BLaER1 treated with 17β-estradiol and CSF1 and Interleukin-3, amounts not matched to agents 10 nM and 100 nM (cell line): ENCODE results near the gene NPB.

ENCODE experiments used
- H3K27ac ChIP-seq, 11 experiments: shearing (Covaris generic); formaldehyde crosslinking; 2 replicates each; pipeline ENCODE4 v1.8.1; 2022
- H3K27me3 ChIP-seq, 11 experiments: shearing (Covaris generic); formaldehyde crosslinking; 2 replicates each; pipeline ENCODE4 v1.8.1; 2022
- H3K36me3 ChIP-seq, 11 experiments: shearing (Covaris generic); formaldehyde crosslinking; 2 replicates each; pipeline ENCODE4 v1.8.1; 2022
- H3K4me1 ChIP-seq, 10 experiments: shearing (Covaris generic); formaldehyde crosslinking; 2 replicates each; pipeline ENCODE4 v1.8.1; 2022
- H3K4me2 ChIP-seq, 11 experiments: shearing (Covaris generic); formaldehyde crosslinking; 2 replicates each; pipeline ENCODE4 v1.8.1; 2022
- H3K4me3 ChIP-seq, 10 experiments: shearing (Covaris generic); formaldehyde crosslinking; 2 replicates each; pipeline ENCODE4 v1.8.1; 2022
- H3K9ac ChIP-seq, 11 experiments: shearing (Covaris generic); formaldehyde crosslinking; 2 replicates each; pipeline ENCODE4 v1.8.1; 2022
- H3K9me3 ChIP-seq, 11 experiments: shearing (Covaris generic); formaldehyde crosslinking; replicated peaks in 1 of 11; 2 replicates each; pipeline ENCODE4 v1.8.1; 2022
- H4K20me1 ChIP-seq, 11 experiments: shearing (Covaris generic); formaldehyde crosslinking; 2 replicates each; pipeline ENCODE4 v1.8.1; 2022
- Cebpa-rat ChIP-seq, 11 experiments: shearing (Covaris generic); IDR thresholded peaks; 2 replicates each; pipeline ENCODE4 v1.8.1; 2022

NPB gene

DNA sequence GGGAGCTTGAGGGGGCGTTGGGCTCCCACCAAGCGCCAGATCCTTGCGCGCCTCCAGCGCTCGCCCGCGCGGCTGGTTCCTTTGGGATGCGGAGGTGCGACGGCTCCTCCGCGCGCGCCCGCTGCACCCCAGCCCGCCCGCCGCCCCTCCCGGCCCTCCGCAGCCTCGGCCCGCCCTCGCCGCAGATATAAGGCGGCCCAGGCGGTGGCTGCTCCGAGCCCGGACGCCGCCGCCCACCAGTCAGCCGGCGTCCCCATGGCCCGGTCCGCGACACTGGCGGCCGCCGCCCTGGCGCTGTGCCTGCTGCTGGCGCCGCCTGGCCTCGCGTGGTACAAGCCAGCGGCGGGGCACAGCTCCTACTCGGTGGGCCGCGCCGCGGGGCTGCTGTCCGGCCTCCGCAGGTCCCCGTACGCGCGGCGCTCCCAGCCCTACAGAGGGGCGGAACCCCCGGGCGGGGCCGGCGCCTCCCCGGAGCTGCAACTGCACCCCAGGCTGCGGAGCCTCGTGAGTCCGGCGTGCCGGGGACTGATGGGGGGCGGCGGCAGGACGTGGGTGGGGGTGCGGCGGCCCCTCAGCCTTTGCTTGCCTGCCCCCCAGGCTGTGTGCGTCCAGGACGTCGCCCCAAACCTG lies at the start of gene NPB:
Gene NPB (plus strand): TSS at position 216 of the 630 bp plus-strand sequence. CDS start 40 bp downstream, at position 256.
- Histone ChIP-seq H4K20me1 (peaks cover 23 to 100% (median 89%) of the 10 kb centered on the region in 11 experiments; a peak in 21 of 22 replicates), H3K4me2 (peak within 1 kb of the TSS in 9 of 11 experiments; percentile 4 to 67 (median 55); a peak in 13 of 22 replicates), H3K9me3 (no peaks in the 10 kb centered on the region), H3K4me1 (peaks cover 17 to 40% (median 28%) of the 10 kb centered on the region in 10 experiments; a peak in 19 of 20 replicates), H3K27ac (no peak within 1 kb of the TSS), H3K4me3 (peak within 1 kb of the TSS in 4 of 10 experiments; percentile 12 to 47 (median 25); a peak in 3 of 20 replicates), H3K9ac (peak within 1 kb of the TSS in 1 of 11 experiments; percentile 20; a peak in 1 of 22 replicates), H3K27me3 (peaks cover 40 to 52% (median 47%) of the 10 kb centered on the region in 11 experiments), H3K36me3 (peaks cover 58 to 88% (median 72%) of the 10 kb centered on the region in 11 experiments)
- TF ChIP-seq Cebpa-rat (IDR thresholded peaks at IDR 0.05) = no peak

DNA sequence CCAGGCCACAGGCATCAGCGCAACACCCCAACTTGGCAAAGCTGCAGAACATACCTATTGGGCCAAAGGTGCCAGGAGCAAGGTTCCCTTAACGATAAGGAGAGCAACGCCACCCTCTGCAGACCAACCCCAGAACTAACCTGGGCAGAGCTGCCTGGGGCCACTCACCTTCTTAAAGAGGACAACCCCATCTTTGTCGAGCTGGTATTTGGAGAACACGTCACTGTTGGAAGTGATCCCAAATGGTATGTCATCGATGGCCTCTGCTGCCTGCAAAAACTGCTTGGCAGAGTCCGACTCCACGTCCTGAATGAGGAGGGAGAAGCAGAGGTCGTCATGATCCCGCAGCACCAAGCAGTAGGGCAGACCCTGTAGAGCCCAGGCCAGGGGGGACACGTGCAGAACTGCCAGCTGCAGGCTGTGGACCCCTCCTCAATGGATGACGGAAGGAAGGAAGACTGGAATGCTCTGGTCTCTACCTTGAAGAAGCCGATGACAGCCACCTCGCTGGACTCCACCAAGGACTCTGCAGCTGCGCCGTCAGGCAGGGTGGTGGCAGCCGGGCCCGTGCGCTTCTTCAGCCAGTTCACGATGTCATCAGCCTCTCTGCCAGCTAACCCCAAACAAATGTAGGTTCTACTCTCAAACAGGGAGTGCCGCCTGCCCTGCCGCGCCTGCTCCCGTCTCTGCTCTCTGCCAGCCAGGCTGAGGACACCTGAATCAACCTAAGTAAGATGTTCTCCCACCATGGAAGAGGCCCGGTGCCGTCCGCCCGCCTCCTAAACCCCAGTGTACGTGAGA lies 46.9 kb upstream of the NPB start:
- Histone ChIP-seq H3K9me3 (no peaks in the 10 kb centered on the region), H3K4me3 (no peak overlapping the region), H3K27me3 (no peaks in the 10 kb centered on the region), H3K27ac (no peak overlapping the region), H3K36me3 (peaks cover 88 to 95% (median 92%) of the 10 kb centered on the region in 11 experiments), H4K20me1 (peaks cover 71 to 100% (median 97%) of the 10 kb centered on the region in 11 experiments; a peak in 21 of 22 replicates), H3K4me1 (peaks cover 22 to 42% (median 26%) of the 10 kb centered on the region in 10 experiments), H3K9ac (peak overlapping the region in 9 of 11 experiments; percentile 2 to 96 (median 33); a peak in 12 of 22 replicates), H3K4me2 (no peak overlapping the region)
- TF ChIP-seq Cebpa-rat (IDR thresholded peaks at IDR 0.05) = no peak

DNA sequence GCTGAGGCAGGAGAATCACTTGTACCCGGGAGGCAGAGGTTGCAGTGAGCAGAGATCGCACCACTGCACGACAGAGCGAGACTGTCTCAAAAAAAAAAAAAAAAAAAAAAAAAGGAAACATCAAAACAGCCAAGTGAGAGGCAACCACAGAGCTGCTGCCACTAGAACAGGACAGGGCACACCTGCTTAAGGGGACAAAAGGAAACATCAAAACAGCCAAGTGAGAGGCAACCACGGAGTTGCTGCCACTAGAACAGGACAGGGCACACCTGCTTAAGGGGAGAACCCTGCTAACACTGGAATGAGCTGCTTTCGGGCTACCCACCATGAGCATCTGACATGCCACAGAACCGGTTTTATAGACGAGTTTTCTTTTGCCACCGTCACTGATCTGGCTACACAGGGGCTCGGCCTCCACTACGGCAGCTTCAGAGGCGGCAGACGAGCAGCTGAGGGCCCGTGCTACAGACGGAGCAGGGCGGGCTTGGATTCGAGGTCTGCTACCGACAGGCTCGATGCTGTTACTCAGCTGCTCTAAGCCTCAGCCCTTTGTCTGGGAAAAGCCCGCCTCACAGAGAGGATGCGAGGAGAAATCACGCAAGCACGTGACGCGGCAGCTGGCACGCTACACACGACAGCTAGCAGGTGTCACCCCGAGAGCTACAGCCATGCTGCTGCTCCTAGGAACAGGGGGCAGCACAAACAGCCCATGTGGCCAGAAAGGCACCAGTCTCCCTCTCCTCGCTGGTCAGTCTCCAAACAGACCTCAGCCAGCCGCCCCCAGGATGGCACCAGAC lies 43.7 kb upstream of the NPB start:
- H3K4me2 ChIP-seq = peak overlapping the region; percentile 91 to 99 (median 98)
- no peak for TF ChIP-seq Cebpa-rat (IDR thresholded peaks at IDR 0.05)
- no peaks in the 10 kb centered on the region for H3K27me3 ChIP-seq
- peaks cover 55 to 73% (median 65%) of the 10 kb centered on the region in 11 experiments; a peak in 21 of 22 replicates for H4K20me1 ChIP-seq
- H3K9me3 ChIP-seq = no peaks in the 10 kb centered on the region
- H3K36me3 ChIP-seq = peaks cover 59 to 70% (median 61%) of the 10 kb centered on the region in 11 experiments
- H3K4me3 ChIP-seq = peak overlapping the region; percentile 78 to 99 (median 92)
- peaks cover 42 to 61% (median 46%) of the 10 kb centered on the region in 10 experiments for H3K4me1 ChIP-seq
- H3K9ac ChIP-seq = peak overlapping the region; percentile 89 to 96 (median 94)
- peak overlapping the region in 10 of 11 experiments; percentile 81 to 91 (median 87); a peak in 16 of 22 replicates for H3K27ac ChIP-seq

DNA sequence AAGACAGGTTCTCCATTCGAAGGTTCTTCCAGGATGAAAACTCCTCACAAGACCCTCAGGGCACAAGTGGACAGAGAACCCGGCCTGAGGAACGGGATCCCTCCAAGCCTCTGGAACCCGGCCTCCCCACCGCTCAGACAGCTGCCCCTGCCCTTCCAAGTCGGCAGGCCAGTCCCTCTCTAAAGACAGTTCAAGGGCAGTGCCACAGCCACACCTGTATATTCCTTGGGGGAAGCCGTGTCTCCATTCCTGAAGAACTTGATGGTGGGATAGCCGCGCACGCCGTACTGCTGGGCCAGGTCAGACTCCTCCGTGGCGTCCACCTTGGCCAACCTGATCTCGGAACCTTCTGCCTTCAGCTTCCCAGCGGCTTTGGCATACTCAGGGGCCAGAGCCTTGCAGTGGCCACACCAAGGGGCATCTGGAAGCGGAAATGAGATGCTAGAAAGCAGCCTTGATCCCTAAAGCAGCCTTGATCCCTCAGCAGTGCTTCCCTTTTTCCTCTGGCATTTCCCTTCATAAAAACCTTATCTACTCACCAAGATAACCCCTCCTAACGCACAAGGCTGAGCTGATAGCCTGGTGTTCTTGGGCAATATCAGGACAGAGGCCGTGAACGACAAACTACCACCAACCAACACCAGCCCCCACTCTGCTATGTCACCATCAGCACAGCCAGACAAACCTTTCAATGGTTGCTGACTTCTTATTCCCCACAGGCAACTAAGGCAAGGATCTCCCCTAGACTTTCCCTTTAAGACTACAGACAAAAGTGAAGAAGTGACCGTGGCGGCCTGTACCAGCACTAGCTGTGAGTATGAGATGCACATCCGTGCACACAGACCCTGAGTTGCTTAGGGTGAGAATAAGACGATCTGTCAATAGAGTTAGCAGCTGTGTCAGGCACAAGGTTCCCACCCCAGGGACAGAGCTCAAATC lies 42.8 kb upstream of the NPB start:
- Histone ChIP-seq H3K4me3 (peak overlapping the region; percentile 78 to 99 (median 92)), H3K9me3 (no peaks in the 10 kb centered on the region), H3K4me1 (peaks cover 50 to 70% (median 55%) of the 10 kb centered on the region in 10 experiments), H3K4me2 (peak overlapping the region; percentile 91 to 99 (median 98)), H4K20me1 (peaks cover 54 to 71% (median 63%) of the 10 kb centered on the region in 11 experiments; a peak in 21 of 22 replicates), H3K9ac (peak overlapping the region; percentile 89 to 96 (median 94)), H3K27ac (peak overlapping the region; percentile 79 to 91 (median 87); a peak in 21 of 22 replicates), H3K27me3 (no peaks in the 10 kb centered on the region), H3K36me3 (peaks cover 51 to 65% (median 58%) of the 10 kb centered on the region in 11 experiments)
- TF ChIP-seq Cebpa-rat (IDR thresholded peaks at IDR 0.05) = no peak

DNA sequence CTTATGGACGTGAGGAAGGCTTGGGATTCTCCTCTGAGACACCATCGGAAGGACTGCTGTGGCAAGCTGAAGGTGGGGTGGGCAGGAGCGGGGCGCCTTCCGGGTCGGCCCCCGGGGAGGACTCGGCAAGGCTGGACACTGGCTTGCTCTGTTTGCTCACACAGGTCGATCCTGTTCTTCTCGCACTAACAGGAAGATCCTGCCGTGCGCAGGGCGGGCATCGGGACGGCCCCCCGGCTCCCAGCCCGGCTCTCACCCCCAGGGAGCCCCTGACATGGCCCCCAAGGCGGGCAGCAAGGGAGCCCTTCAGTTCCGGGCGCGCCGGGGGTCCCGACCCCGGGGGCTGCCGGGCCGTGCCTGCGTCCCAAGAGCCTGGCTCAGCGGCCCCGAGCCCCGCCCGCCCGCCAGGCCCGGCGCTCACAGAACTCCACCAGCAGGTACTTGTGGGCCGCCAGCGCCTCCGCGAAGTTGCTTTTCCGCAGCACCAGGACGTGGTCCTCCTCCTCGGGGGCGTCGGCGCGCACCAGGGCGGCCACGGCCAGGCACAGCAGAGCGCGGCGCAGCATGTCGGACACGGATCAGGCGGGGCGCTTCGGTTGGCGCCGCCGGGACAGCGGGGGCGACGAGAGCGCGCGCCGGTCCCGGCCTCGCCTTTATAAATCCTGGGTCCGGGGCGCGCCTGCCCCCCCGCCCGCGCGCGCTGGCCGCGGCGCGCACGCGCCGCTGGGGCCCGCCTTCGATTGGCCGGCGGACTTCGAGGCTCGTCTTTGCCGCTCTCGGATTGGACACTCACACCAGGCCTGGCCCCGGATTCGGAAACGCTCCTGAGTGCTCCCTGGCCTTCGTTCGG lies 41.9 kb upstream of the NPB start, which contains the start of gene P4HB:
Gene P4HB (minus strand): TSS at position 630 of the 850 bp plus-strand sequence. CDS start 64 bp downstream, at position 566.
- Histone ChIP-seq H3K36me3 (peaks cover 42 to 62% (median 49%) of the 10 kb centered on the region in 11 experiments), H3K9ac (peak within 1 kb of the TSS; percentile 89 to 96 (median 94)), H3K4me2 (peak within 1 kb of the TSS; percentile 91 to 99 (median 98)), H3K27me3 (no peaks in the 10 kb centered on the region), H3K4me3 (peak within 1 kb of the TSS; percentile 78 to 99 (median 92)), H3K4me1 (peaks cover 55 to 75% (median 63%) of the 10 kb centered on the region in 10 experiments), H3K9me3 (no peaks in the 10 kb centered on the region), H3K27ac (peak within 1 kb of the TSS; percentile 79 to 96 (median 90)), H4K20me1 (peaks cover 48 to 70% (median 60%) of the 10 kb centered on the region in 11 experiments; a peak in 21 of 22 replicates)
- TF ChIP-seq Cebpa-rat (IDR thresholded peaks at IDR 0.05) = no peak

DNA sequence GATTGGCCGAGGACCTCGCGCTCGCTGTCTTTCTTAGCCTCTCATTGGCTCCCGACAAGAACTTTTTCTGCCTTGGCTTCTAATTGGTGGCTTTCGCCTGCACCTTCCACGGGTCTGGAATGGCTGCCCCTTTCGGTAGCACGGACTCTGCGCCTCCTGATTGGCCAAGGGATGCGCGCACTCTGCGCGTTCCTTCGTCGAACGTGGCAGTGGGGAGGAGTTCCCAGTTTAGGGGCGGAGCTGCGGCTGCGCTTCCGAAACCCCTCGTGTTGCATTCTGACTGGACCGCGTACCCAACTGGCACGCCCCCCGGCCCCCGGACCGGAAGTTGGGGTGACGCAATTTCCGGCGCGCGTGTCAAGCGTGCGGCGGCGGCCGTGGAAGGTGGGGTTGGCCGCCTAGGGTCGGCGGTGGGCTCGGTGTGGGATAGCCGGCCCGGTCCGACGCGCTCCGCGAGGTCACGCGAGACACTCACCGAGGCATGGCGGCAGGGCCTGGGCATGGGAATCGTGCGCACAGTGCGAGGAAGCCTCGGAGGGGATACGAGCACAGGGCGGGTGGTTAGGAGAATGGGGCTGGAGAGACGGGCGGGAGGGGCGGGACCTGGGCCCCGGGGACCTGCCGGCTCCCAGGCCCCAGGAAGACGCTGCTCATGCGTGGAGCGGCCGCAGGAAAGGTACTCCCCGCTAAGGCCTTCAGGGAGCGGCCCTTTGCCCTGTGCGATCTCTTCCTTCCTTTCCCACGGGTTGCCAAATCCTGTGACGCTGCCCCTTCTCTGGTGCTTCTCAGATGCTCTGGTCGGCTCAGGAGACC lies 41.1 kb upstream of the NPB start:
- H3K4me3 ChIP-seq = peak overlapping the region; percentile 63 to 97 (median 88)
- peaks cover 33 to 61% (median 43%) of the 10 kb centered on the region in 11 experiments for H3K36me3 ChIP-seq
- H4K20me1 ChIP-seq = peaks cover 48 to 70% (median 60%) of the 10 kb centered on the region in 11 experiments; a peak in 21 of 22 replicates
- peak overlapping the region; percentile 81 to 97 (median 93) for H3K4me2 ChIP-seq
- H3K4me1 ChIP-seq = peaks cover 64 to 79% (median 71%) of the 10 kb centered on the region in 10 experiments
- no peaks in the 10 kb centered on the region for H3K9me3 ChIP-seq
- peak overlapping the region; percentile 77 to 96 (median 90) for H3K27ac ChIP-seq
- no peaks in the 10 kb centered on the region for H3K27me3 ChIP-seq
- TF ChIP-seq Cebpa-rat (IDR thresholded peaks at IDR 0.05) = peak in 9 of 11 experiments; percentile 12 to 80 (median 59); a peak in 11 of 22 replicates
- H3K9ac ChIP-seq = peak overlapping the region; percentile 87 to 95 (median 89)
